Lower lobe of right lung (tissue), 2 donors: ENCODE data around the gene QRICH2. TPM values are rescaled to one million over a fixed set of nuclear protein-coding genes. Genes with fewer than 3 reads are reported as not detected.

Experiments used
- ATAC-seq, 2 donors: fragments of 200-7000 bp; cut with Tn5 transposase; one replicate each; pipeline ENCODE4 v1.9.1; 2020 to 2022; ENCODE audit warnings: mild to moderate bottlenecking in 2 of 2, moderate library complexity in 2 of 2
- DNase-seq: peaks from one replicate; pipeline ENCODE4 v3.0.0-alpha.2; 2020
- H3K27ac ChIP-seq: fragments of 200-600 bp; one replicate; pipeline ENCODE4 v1.8.0; 2022
- H3K27me3 ChIP-seq: fragments of 200-600 bp; one replicate; pipeline ENCODE4 v1.8.0; 2022; ENCODE audit warnings: low read depth
- H3K36me3 ChIP-seq: fragments of 200-600 bp; one replicate; pipeline ENCODE4 v1.8.0; 2022; ENCODE audit warnings: mild to moderate bottlenecking
- H3K4me1 ChIP-seq: fragments of 200-600 bp; one replicate; pipeline ENCODE4 v1.8.0; 2022
- H3K4me3 ChIP-seq: fragments of 200-600 bp; one replicate; pipeline ENCODE4 v1.8.0; 2022; ENCODE audit warnings: mild to moderate bottlenecking
- H3K9me3 ChIP-seq: fragments of 200-600 bp; one replicate; pipeline ENCODE4 v1.8.0; 2022
- CTCF ChIP-seq: fragments of 200-600 bp; IDR thresholded peaks from one replicate; pipeline ENCODE4 v1.8.0; 2022; ENCODE audit warnings: antibody characterized with exemption, mild to moderate bottlenecking
- intact Hi-C: fragments of 100-400 bp; cut with DNase I; formaldehyde crosslinking; loops from one replicate; pipeline ENCODE4 v1.11.0; 2022
- total RNA-seq: library from RNA; stranded (reverse); fragmentation: NEBNext Ultra II Directional; extraction: Animal tissue kit (Norgen Biotek cat#: 25700); gene quantifications from one replicate; pipeline ENCODE4 v1.2.1, GENCODE V29; 2021
- donor health status: DM: no; HTN: yes; CAD: no; lungs with severe emphysema.

QRICH2 gene
- total RNA-seq, 1 donor from 2014 or later = 4.5 TPM

GRCh38 chr17:76265624-76266243 lies 42.3 kb downstream of the QRICH2 start:
- Histone ChIP-seq H3K27ac (peak overlapping the region; percentile 93), H3K27me3 (no peaks in the 10 kb centered on the region), H3K9me3 (no peaks in the 10 kb centered on the region), H3K4me3 (peak overlapping the region; percentile 92), H3K4me1 (peaks cover 72% of the 10 kb centered on the region), H3K36me3 (peaks cover 20% of the 10 kb centered on the region)
- peak; percentile 83 for DNase-seq
- peak in 1 of 2 donors; percentile 30 for ATAC-seq
- no peak for TF ChIP-seq CTCF
- intact Hi-C loops = no loop called here

- DNase-seq = peak; percentile 99
- Histone ChIP-seq H3K27me3 (no peaks in the 10 kb centered on the region), H3K4me3 (peak within 1 kb of the TSS; percentile 92), H3K4me1 (peaks cover 65% of the 10 kb centered on the region), H3K27ac (peak within 1 kb of the TSS; percentile 93), H3K36me3 (peaks cover 12% of the 10 kb centered on the region), H3K9me3 (no peaks in the 10 kb centered on the region)
- intact Hi-C loops = no loop called here
- TF ChIP-seq CTCF = no peak
- peak; percentile 97 for ATAC-seq
Observed at GRCh38 chr17:76264755-76265623, 43.1 kb downstream of the QRICH2 start, which contains the start of gene UBALD2. TSS of gene UBALD2 (plus strand) at chr17:76265348. CDS start at chr17:76265506, 158 bp downstream.

- ATAC-seq (no peak), DNase-seq (no peak)
- H3K27ac ChIP-seq = peak overlapping the region; percentile 73
- peaks cover 65% of the 10 kb centered on the region for H3K4me1 ChIP-seq
- intact Hi-C loops = no loop called here
- H3K4me3 ChIP-seq = no peak overlapping the region
- peaks cover 6% of the 10 kb centered on the region for H3K36me3 ChIP-seq
- no peaks in the 10 kb centered on the region for H3K27me3 ChIP-seq
- TF ChIP-seq CTCF = no peak
- no peaks in the 10 kb centered on the region for H3K9me3 ChIP-seq
Observed at GRCh38 chr17:76264425-76264754, 43.7 kb downstream of the QRICH2 start.

- no peak for TF ChIP-seq CTCF
- intact Hi-C loops = no loop called here
- peaks cover 2% of the 10 kb centered on the region for H3K36me3 ChIP-seq
- H3K4me3 ChIP-seq = no peak overlapping the region
- no peaks in the 10 kb centered on the region for H3K9me3 ChIP-seq
- H3K4me1 ChIP-seq = peaks cover 65% of the 10 kb centered on the region
- ATAC-seq = no peak
- no peak for DNase-seq
- H3K27me3 ChIP-seq = no peaks in the 10 kb centered on the region
- H3K27ac ChIP-seq = peak overlapping the region; percentile 73
Observed at GRCh38 chr17:76263896-76264295, 44.2 kb downstream of the QRICH2 start.

- Histone ChIP-seq H3K4me1 (peaks cover 60% of the 10 kb centered on the region), H3K36me3 (no peaks in the 10 kb centered on the region), H3K4me3 (no peak overlapping the region), H3K9me3 (no peaks in the 10 kb centered on the region), H3K27me3 (no peaks in the 10 kb centered on the region), H3K27ac (peak overlapping the region; percentile 73)
- no peak for DNase-seq
- ATAC-seq = peak in 1 of 2 donors; percentile 7
- no peak for TF ChIP-seq CTCF
- intact Hi-C loops = no loop called here
Observed at GRCh38 chr17:76262732-76263344, 45.2 kb downstream of the QRICH2 start.
